Parathyroid adenoma (tissue), 2 donors: ENCODE measurements around the gene ANKRD26.

ENCODE experiments used
- H2AFZ ChIP-seq: fragments of 300-600 bp; sonication (generic); one replicate; pipeline ENCODE4 v1.7.0; 2017; ENCODE audit warnings: antibody characterized with exemption, mild to moderate bottlenecking
- H3K27ac ChIP-seq: fragments of 300-600 bp; sonication (generic); one replicate; pipeline ENCODE4 v1.7.0; 2017
- H3K27me3 ChIP-seq: fragments of 300-600 bp; sonication (generic); one replicate; pipeline ENCODE4 v1.7.0; 2017; ENCODE audit warnings: low read length; ENCODE audit not compliant: control insufficient read depth, insufficient read depth
- H3K36me3 ChIP-seq: fragments of 300-600 bp; sonication (generic); one replicate; pipeline ENCODE4 v1.7.0; 2017; ENCODE audit warnings: low read length; ENCODE audit not compliant: control insufficient read depth, insufficient read depth
- H3K4me1 ChIP-seq: fragments of 300-600 bp; sonication (generic); one replicate; pipeline ENCODE4 v1.7.0; 2017; ENCODE audit warnings: control low read depth
- H3K4me2 ChIP-seq: fragments of 300-600 bp; sonication (generic); one replicate; pipeline ENCODE4 v1.7.0; 2017; ENCODE audit warnings: low read length
- H3K4me3 ChIP-seq: fragments of 300-600 bp; sonication (generic); one replicate; pipeline ENCODE4 v1.7.0; 2017; ENCODE audit warnings: low read depth, low read length
- H3K79me2 ChIP-seq: fragments of 300-600 bp; sonication (generic); one replicate; pipeline ENCODE4 v1.7.0; 2017; ENCODE audit warnings: control low read depth
- H3K9ac ChIP-seq: fragments of 300-600 bp; sonication (generic); one replicate; pipeline ENCODE4 v1.7.0; 2017; ENCODE audit warnings: mild to moderate bottlenecking
- H3K9me3 ChIP-seq: fragments of 300-600 bp; sonication (generic); one replicate; pipeline ENCODE4 v1.7.0; 2017; ENCODE audit warnings: low read length; ENCODE audit not compliant: control insufficient read depth
- CTCF ChIP-seq: fragments of 300-600 bp; sonication (generic); IDR thresholded peaks from one replicate; pipeline ENCODE4 v1.7.0; 2017; ENCODE audit warnings: antibody characterized with exemption, mild to moderate bottlenecking
- donor health status: primary hyperparathyroidism.

Gene ANKRD26

GRCh38 chr10:27035163-27035562 is 65.1 kb downstream of the ANKRD26 start:
- Histone ChIP-seq H3K4me1 (no peaks in the 10 kb centered on the region), H3K9me3 (no peaks in the 10 kb centered on the region), H3K4me3 (no peak overlapping the region), H3K36me3 (no peaks in the 10 kb centered on the region), H3K4me2 (no peak overlapping the region), H3K27me3 (no peaks in the 10 kb centered on the region), H2AFZ (no peak overlapping the region), H3K9ac (no peak overlapping the region), H3K27ac (no peak overlapping the region), H3K79me2 (no peaks in the 10 kb centered on the region)
- no peak for TF ChIP-seq CTCF

- Histone ChIP-seq H3K36me3 (no peaks in the 10 kb centered on the region), H3K27me3 (no peaks in the 10 kb centered on the region), H3K4me1 (no peaks in the 10 kb centered on the region), H3K9ac (no peak overlapping the region), H3K79me2 (no peaks in the 10 kb centered on the region), H3K27ac (no peak overlapping the region), H2AFZ (no peak overlapping the region), H3K9me3 (no peaks in the 10 kb centered on the region), H3K4me3 (no peak overlapping the region), H3K4me2 (no peak overlapping the region)
- TF ChIP-seq CTCF = no peak
Observed at GRCh38 chr10:27030060-27030459, 70.2 kb downstream of the ANKRD26 start.

GRCh38 chr10:27022048-27022447 is 78.2 kb downstream of the ANKRD26 start:
- Histone ChIP-seq H3K4me2 (no peak overlapping the region), H3K36me3 (no peaks in the 10 kb centered on the region), H3K9ac (no peak overlapping the region), H3K9me3 (no peaks in the 10 kb centered on the region), H3K4me1 (no peaks in the 10 kb centered on the region), H3K79me2 (no peaks in the 10 kb centered on the region), H3K27me3 (no peaks in the 10 kb centered on the region), H3K4me3 (no peak overlapping the region), H3K27ac (no peak overlapping the region), H2AFZ (no peak overlapping the region)
- TF ChIP-seq CTCF = no peak

GRCh38 chr10:27020243-27020642 is 80.1 kb downstream of the ANKRD26 start:
- Histone ChIP-seq H3K79me2 (no peaks in the 10 kb centered on the region), H3K27me3 (no peaks in the 10 kb centered on the region), H3K9ac (no peak overlapping the region), H3K4me2 (no peak overlapping the region), H3K27ac (no peak overlapping the region), H2AFZ (no peak overlapping the region), H3K36me3 (no peaks in the 10 kb centered on the region), H3K9me3 (no peaks in the 10 kb centered on the region), H3K4me1 (no peaks in the 10 kb centered on the region), H3K4me3 (no peak overlapping the region)
- no peak for TF ChIP-seq CTCF

- TF ChIP-seq CTCF = no peak
- no peak overlapping the region for H3K9ac ChIP-seq
- no peak overlapping the region for H2AFZ ChIP-seq
- H3K27me3 ChIP-seq = no peaks in the 10 kb centered on the region
- no peaks in the 10 kb centered on the region for H3K79me2 ChIP-seq
- H3K4me2 ChIP-seq = no peak overlapping the region
- no peak overlapping the region for H3K27ac ChIP-seq
- no peak overlapping the region for H3K4me3 ChIP-seq
- H3K4me1 ChIP-seq = no peaks in the 10 kb centered on the region
- H3K36me3 ChIP-seq = no peaks in the 10 kb centered on the region
- H3K9me3 ChIP-seq = no peaks in the 10 kb centered on the region
Observed at GRCh38 chr10:27019827-27020226, 80.5 kb downstream of the ANKRD26 start.
